ENCODE data around the gene HDAC9. TPM values are rescaled to one million over a fixed set of nuclear protein-coding genes. Genes with fewer than 3 reads are reported as not detected.

The HDAC9 gene
- total RNA-seq, 4 donors from 2014 or later, result 51.2 to 194 (median 106) TPM

DNA sequence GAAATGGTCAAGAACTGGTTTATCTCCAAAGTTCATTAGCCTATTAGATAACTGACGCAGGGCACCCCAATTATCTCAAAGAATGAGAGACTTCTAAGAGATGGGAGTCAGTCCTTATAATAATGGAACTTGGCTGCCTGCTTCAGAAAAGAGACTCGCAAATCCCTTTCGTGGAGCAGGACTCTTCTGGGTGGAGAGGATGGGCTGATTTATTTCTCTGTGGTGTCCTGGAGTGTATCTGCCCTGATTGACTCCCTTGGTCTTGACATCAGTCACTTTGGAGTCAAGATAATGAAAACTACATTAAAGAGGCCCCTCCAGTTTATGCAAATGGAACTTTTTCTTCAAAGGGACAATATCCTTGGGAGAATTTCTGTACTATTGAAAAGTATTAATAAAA is 198.9 kb downstream of the HDAC9 start:
- Histone ChIP-seq H3K36me3 (no peaks in the 10 kb centered on the region), H3K4me3 (no peak overlapping the region), H3K4me1 (no peaks in the 10 kb centered on the region), H3K27ac (no peak overlapping the region), H3K27me3 (no peaks in the 10 kb centered on the region), H3K9me3 (no peaks in the 10 kb centered on the region)
- WGBS, 2 donors (ENCODE audit: low coverage in 1 of 2), result 100% methylated on average over 1 to 3 of the region's 3 CpGs
- no peak for TF ChIP-seq POLR2AphosphoS5 (IDR thresholded peaks at IDR 0.05)
- ATAC-seq, result no peak

DNA sequence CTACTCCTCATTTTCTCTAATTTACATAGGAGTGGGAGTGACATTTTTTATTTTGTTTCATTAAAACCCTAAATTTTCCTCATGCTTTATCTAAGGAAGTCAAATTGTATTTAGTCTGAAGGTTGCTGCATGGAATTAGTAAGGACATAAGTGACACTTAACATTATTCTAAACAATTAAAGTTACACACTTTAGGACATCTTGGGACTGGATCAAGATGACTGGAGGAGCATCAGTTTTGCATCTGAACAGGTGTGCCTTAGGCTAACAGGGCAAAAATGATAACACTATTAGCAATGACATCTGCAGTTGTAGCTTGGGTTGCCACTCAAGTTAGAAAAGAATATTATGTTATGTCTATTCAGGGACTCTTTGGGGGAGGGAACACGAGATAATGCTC is 199.4 kb downstream of the HDAC9 start:
- no peak for ATAC-seq

DNA sequence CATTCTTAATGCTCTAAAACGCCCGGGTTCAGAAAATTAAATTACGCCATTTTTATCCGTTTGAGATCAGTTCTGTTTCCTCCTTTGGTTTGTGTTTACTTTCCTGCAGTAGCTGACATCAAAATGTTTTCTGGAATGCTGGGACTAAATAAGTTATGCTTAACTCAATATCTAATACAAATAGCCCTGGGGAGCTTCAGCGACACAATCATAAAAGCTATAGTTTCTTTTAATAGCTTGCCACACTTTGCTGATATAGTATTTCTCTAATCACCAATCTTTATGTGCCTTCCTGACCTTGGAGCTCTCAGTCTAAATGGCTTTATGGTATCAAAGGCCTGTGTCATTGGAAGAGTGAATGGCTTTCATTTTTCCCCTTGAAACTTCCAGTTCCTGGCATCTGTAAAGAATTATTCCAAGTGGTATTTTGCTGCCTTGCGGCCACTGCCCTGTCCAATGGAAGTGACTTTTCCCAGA is 202.7 kb downstream of the HDAC9 start:
- Histone ChIP-seq H3K4me3 (no peak overlapping the region), H3K27ac (no peak overlapping the region), H3K9me3 (no peaks in the 10 kb centered on the region), H3K27me3 (no peaks in the 10 kb centered on the region), H3K36me3 (no peaks in the 10 kb centered on the region), H3K4me1 (no peaks in the 10 kb centered on the region)
- TF ChIP-seq, protein P1, sequence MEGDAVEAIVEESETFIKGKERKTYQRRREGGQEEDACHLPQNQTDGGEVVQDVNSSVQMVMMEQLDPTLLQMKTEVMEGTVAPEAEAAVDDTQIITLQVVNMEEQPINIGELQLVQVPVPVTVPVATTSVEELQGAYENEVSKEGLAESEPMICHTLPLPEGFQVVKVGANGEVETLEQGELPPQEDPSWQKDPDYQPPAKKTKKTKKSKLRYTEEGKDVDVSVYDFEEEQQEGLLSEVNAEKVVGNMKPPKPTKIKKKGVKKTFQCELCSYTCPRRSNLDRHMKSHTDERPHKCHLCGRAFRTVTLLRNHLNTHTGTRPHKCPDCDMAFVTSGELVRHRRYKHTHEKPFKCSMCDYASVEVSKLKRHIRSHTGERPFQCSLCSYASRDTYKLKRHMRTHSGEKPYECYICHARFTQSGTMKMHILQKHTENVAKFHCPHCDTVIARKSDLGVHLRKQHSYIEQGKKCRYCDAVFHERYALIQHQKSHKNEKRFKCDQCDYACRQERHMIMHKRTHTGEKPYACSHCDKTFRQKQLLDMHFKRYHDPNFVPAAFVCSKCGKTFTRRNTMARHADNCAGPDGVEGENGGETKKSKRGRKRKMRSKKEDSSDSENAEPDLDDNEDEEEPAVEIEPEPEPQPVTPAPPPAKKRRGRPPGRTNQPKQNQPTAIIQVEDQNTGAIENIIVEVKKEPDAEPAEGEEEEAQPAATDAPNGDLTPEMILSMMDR (IDR thresholded peaks at IDR 0.05), result no peak
- no peak for TF ChIP-seq POLR2AphosphoS5 (IDR thresholded peaks at IDR 0.05)
- TF ChIP-seq EP300 (IDR thresholded peaks at IDR 0.05), result no peak
- no peak for TF ChIP-seq POLR2A (IDR thresholded peaks at IDR 0.05)
- no peak for ATAC-seq
- 77 to 88% methylated on average over 6 of the region's 6 CpGs for WGBS, 2 donors (ENCODE audit: low coverage in 1 of 2)

More for the DNA sequence above, 199.4 kb downstream of the HDAC9 start:
- WGBS, 2 donors (ENCODE audit: low coverage in 1 of 2), result 14 to 100% methylated on average over 1 of the region's 1 CpG
- Histone ChIP-seq H3K9me3 (no peaks in the 10 kb centered on the region), H3K4me1 (no peaks in the 10 kb centered on the region), H3K4me3 (no peak overlapping the region), H3K27ac (no peak overlapping the region), H3K36me3 (no peaks in the 10 kb centered on the region), H3K27me3 (no peaks in the 10 kb centered on the region)
- TF ChIP-seq POLR2A (IDR thresholded peaks at IDR 0.05), result no peak
- TF ChIP-seq, protein P1 (IDR thresholded peaks at IDR 0.05), result no peak
- TF ChIP-seq EP300 (IDR thresholded peaks at IDR 0.05), result no peak
- TF ChIP-seq POLR2AphosphoS5 (IDR thresholded peaks at IDR 0.05), result no peak

DNA sequence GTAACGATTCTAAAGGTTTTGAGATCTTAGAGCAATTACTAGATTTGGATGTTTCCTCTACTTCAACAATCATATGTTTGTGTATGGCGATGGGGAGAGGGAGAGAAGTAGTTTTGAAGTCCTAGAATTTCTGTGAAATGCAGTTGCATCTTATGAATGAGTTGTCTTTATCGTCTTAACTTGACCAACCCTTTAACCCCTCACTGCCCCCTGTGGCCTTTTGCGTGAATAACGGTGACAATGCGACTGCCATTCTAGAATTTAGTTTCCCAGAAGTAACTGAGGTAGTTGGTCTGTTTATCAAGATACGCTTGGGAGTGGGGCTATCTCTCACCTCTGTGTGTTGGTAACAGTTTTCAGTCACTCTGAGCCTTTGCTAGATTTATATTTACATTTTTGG is 204.6 kb downstream of the HDAC9 start:
- TF ChIP-seq POLR2A (IDR thresholded peaks at IDR 0.05) (no peak), EP300 (IDR thresholded peaks at IDR 0.05) (no peak), POLR2AphosphoS5 (IDR thresholded peaks at IDR 0.05) (no peak)
- TF ChIP-seq, protein P1 (IDR thresholded peaks at IDR 0.05), result no peak
- no peaks in the 10 kb centered on the region for H3K27me3 ChIP-seq
- no peaks in the 10 kb centered on the region for H3K4me1 ChIP-seq

DNA sequence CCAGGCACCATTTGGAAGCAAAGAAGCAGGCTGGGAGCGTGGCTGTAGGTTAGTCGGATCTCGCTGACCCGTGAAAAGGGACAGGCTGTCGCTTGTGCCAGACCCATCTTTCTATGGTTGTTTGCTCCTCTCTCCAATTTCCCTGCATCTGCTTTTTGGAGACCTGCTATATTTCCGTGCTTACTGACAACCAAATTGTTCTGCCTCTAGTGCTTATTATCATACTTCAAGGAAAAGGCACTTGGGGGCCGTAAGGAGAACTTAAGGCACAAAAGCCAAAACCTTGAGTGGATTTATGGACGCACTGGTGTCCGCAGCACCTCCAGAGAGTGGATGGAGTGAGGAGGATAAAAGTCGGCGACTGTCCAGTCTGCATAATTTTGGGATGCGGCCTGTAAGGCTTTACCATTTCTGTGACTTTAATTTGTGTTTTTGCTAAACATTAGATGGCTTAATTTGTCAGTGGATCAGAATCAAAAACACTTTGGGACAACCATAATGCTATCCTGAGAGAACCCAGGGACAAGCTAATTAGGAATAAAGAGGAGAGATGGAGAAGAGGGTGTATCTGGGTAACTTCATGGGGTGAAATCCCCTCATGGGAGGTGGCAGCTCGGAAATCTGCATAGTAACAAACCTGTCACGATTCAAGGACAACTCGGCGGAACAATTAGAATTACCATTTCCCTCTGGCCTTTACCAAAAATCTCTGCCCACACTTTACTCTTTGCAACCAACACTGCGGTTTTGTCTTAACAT is 206.7 kb downstream of the HDAC9 start:
- Histone ChIP-seq H3K4me3 (no peak overlapping the region), H3K27me3 (no peaks in the 10 kb centered on the region), H3K9me3 (no peaks in the 10 kb centered on the region), H3K36me3 (no peaks in the 10 kb centered on the region), H3K27ac (no peak overlapping the region), H3K4me1 (no peaks in the 10 kb centered on the region)
- WGBS, 2 donors (ENCODE audit: low coverage in 1 of 2), result 85 to 91% methylated on average over 6 to 16 of the region's 17 CpGs
- no peak for ATAC-seq
- TF ChIP-seq POLR2A (IDR thresholded peaks at IDR 0.05) (no peak), EP300 (IDR thresholded peaks at IDR 0.05) (no peak), POLR2AphosphoS5 (IDR thresholded peaks at IDR 0.05) (no peak)
- TF ChIP-seq, protein P1 (IDR thresholded peaks at IDR 0.05), result no peak

More for the DNA sequence above, 204.6 kb downstream of the HDAC9 start:
- 82 to 89% methylated on average over 6 to 7 of the region's 7 CpGs for WGBS, 2 donors (ENCODE audit: low coverage in 1 of 2)
- Histone ChIP-seq H3K9me3 (no peaks in the 10 kb centered on the region), H3K36me3 (no peaks in the 10 kb centered on the region), H3K4me3 (no peak overlapping the region), H3K27ac (no peak overlapping the region)
- no peak for ATAC-seq

Measured in gastroesophageal sphincter (tissue), 4 donors.